G401 (cell line): ENCODE measurements around the gene DAZAP2. TPM values are rescaled to one million over a fixed set of nuclear protein-coding genes. Genes with fewer than 3 reads are reported as not detected.

Source experiments
- DNase-seq: peaks from one replicate; pipeline ENCODE4 v3.0.0-alpha.2; 2015; ENCODE audit warnings: low spot score
- in situ Hi-C: cut with HindIII; loops from 2 replicates; pipeline ENCODE4 v1.10.0; 2016; ENCODE audit warnings: low sequenced_read_pairs, mixed read lengths
- total RNA-seq: library from RNA; depleted of rRNA; stranded (reverse); fragments of >200 nt; shearing (Covaris generic); gene quantifications from 2 replicates; pipeline ENCODE4 v1.2.3, GENCODE V29; 2014; rRNA removed

DAZAP2 gene, protein sequence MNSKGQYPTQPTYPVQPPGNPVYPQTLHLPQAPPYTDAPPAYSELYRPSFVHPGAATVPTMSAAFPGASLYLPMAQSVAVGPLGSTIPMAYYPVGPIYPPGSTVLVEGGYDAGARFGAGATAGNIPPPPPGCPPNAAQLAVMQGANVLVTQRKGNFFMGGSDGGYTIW
- 88.8 and 94.2 TPM in 2 replicates for total RNA-seq

DNA sequence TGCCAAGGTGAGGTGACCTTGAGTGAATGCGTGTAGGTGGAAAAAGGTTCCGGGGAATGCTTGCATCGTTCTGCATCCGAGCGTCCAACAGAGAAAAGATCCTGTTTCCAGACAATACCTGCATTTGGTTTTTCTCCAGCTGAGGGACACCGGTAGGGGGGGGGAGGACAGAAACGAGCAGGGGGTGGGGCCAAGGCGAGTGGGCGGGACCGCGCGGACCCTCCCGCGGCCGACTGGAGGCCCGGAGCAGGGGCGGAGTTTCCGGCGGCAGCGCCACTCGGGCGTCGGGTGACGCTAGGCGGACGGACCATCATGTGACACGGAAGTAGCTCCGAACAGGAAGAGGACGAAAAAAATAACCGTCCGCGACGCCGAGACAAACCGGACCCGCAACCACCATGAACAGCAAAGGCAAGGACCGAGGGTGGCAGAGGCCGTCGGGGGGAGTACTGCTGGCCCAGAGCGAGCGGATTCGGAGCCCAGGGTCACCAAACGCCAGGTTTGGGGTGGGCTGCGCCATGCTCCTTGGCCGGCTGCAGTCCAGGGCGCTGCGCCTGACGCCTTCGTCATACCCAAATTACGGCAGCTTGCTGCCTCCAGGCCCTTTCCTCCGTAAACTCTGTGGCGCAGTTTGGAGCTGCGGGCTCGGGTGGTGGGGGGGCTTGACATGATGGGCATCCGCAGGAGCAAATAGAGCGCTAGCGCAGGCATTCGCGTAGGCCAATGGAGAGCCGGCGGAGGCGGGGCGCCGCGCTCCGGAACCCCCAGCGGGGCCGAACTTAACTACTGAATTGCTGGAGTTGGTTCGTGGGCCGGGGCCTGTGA lies at the start of gene DAZAP2:
TSS of gene DAZAP2 (plus strand) at position 317 of the 825 bp plus-strand sequence. CDS start at position 399, 82 bp downstream.
- in situ Hi-C loops = no loop called here
- peak; percentile 97 for DNase-seq

DNA sequence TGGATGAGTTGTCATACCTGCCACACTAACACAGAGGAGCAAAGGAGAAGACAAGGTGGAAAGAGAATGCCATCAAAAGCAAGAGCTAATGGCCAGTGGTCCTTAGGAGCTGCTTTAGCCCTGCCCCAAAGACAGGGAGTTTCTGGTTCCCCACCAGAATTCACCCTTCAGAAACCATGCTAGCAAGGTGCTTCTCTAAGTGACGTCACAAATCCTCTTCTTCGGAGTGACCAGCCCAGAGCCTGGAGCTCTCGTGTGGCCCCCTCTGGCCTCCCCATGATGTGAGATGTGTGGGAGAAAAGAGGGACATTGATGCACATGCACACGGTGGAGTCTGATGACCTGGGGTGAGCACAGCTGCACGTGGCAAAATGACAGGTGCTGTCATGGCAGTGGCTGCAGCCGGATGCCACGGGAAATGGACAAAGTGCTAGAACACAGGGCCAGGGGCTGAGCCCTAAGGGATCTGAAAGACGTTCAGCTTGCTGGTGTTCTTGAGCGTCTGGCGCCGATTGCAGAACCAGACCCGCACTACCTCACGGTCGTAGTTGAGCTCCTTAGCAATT lies 48.8 kb upstream of the DAZAP2 start:
- no peak for DNase-seq
- in situ Hi-C loops = no loop called here

DNA sequence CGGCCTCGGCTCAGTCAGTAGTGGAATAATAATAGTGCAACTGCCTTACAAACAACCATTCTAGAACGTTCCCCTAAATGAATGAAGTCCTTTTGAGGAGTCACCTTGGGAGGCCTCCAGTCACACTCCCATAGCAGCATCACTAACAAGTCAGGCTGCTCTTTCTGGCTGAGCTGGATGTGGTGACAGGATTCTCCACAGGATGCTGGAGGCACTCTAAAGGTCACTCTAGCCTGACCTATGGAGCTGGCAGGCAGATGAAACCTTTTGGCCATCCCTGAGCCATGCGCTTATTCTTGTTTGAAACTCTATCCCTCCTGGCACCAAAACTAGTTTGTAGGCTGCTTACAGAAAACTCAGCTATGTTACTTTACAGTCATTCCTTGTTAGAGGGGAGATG lies 47.8 kb upstream of the DAZAP2 start:
- DNase-seq = no peak
- in situ Hi-C loops = no loop called here

DNA sequence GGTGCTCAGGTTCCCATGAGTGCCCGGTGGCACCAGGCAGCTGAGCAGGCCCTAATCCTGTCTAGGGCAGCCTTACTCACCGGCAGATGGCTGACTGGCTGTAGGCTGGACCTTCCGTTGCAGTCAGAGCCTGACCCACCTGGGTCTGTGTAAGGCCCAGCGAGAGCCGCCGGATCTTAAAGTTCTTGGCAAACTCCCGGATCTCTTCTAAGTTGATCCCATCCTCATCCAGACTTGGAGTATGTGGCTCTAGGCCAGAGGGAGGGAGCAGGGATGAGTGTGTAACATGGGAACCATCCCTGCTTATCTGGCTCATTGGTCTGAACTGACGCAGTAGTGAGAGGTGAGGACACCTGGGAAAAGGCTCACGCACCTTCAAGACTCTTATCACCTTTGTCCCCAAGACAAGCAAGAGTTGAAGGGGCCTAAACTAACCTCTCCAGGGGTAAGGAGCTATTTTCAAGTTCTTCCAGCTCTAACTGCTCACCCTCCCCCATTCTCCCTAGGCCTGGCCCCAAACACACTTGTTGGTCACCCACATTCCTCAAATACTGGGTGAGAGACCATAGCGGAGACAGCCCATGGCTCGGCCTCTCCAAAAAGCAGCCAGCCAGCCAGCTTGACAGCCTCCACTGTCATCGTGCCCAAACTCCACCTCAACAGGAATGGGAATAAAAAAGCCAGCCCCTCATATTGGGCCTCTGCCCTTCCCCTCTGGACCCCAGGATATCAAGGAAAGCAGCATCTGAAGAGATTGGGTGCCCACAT lies 46.9 kb upstream of the DAZAP2 start:
- DNase-seq = no peak
- in situ Hi-C loops = no loop called here

DNA sequence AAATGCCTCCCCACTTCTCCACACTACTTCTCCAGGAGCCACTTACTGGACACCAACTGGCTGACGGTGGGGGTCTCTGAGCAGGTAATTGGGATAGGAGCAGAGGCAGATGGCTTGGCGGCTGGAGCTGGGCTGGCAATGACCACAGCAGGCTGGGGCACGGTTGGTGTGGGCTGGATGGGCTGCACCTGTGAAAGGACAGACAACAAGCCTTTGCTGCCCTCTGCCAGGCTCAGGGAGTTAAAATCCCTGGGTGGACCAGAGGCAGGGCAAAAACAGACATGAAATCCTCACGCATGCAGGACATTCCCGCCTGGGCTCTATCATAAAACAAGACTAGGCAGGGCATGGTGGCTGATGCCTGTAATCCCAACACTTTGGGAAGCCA lies 46.3 kb upstream of the DAZAP2 start:
- in situ Hi-C loops = no loop called here
- DNase-seq = peak; percentile 49

DNA sequence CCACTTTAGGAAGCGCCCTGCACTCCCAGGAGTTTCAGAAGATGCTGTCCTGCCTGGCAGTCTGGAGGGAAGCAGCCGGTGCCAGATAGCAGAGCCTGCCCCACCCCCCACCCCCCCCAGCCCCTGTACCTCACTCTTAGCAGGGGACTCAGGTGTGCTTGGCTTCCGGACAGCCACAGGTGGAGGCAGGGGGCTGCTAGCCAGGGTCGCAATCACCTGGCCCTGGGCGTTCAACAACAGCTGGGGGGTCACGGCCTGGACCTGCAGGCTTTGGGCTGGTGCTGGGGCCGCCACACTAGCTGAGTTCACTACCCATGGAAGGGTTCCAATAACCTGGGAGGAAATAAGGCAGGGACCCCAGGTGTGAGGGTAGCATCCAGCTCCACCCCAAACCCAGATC lies 42.8 kb upstream of the DAZAP2 start:
- in situ Hi-C loops = no loop called here
- DNase-seq = no peak

DNA sequence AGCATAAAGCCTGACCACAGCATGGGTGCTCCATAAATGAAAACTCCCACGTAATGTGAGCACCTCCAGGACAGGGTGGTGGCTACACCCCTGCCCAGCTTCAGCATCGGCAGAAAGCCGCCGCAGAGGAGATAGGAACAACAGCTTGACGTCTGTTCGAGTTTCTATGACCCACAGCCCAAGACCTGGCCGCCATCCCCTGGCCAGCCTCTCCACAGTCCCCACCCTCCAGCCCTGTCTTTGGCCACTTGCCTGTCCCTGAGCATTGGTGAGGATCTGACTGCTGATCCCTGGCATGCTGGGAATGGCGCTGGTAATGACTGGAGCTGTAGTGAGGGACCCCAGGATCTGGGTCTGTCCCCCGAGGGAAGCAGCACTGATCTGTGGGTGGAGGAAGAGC lies 42.1 kb upstream of the DAZAP2 start:
- in situ Hi-C loops = no loop called here
- no peak for DNase-seq

DNA sequence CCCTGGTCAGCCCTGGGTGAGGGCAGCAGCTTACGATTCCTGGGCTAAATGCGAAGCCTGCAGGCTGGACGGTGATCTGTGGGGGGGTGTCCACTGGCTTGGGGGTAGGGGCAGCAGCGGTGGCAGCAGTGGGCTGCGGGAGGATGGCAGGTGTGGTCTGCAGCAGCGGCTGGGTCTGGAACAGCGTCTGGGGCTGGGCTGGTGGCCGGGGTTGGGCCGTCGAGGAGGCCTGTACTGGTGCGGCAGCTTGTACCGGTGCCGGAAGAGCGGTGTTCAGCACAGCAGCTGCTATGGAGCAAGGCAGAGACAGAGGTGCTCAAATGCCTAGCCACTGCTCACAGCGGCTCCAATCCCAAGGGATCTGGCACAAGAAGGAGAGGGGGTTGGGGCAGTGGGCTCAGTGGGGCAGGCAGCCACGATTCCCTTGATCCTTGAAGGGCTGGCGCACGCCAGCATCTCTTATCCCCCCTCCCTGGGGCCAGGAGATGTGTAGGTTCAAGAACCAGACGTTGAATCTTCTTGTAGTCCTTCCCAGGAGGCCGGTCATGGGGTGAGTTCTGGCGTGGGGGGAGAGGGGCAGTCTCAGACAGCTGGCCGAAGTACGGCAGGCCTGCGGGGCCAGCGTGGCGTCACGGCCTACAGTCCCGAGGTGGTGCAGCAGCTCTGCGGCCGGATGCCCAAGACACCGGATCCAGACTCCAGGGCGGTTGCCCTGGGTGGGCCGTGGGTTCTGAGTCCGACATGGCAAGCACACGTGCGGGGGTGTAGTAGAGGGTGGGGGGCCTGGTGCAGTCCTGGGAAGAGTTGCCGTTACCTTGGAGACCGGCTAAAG lies 40.7 kb upstream of the DAZAP2 start:
- DNase-seq = no peak
- in situ Hi-C loops = no loop called here

DNA sequence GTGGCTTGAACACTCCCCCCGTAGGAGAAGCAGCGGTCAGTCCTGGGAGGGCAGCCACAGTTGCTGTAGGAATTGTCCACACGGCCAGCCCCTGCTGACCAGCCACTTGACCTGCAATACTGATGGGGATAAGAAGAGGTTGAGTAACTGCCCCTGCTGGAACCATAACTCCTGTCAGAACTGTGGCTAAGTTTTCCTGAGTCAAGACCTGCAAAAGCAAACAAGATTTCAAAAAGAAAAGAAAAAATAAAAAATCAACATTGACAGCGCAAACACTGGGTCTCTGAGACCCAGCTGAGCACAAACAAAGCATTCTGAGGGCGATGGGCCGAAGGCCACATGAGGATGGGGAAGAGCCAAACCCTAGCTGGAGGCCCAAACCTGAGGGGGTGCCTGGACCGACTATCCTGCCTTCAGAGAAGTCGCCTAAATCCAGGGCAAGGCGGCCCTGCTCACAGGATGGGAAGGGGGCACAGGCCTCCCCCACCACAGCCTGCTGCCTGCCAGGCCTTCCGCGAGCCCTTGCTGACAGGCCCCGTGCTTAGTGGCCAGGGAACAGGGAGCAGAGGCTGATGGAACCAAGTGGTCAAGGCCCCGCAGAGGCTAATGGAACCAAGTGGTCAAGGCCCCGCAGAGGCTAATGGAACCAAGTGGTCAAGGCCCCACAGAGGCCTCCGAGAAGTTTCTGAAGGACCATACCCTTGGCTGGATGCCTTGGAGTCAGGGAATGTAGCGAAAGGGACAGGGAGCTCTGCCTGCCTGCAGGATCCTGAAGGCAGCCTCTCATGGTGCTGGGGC lies 39.9 kb upstream of the DAZAP2 start:
- in situ Hi-C loops = no loop called here
- DNase-seq = no peak

DNA sequence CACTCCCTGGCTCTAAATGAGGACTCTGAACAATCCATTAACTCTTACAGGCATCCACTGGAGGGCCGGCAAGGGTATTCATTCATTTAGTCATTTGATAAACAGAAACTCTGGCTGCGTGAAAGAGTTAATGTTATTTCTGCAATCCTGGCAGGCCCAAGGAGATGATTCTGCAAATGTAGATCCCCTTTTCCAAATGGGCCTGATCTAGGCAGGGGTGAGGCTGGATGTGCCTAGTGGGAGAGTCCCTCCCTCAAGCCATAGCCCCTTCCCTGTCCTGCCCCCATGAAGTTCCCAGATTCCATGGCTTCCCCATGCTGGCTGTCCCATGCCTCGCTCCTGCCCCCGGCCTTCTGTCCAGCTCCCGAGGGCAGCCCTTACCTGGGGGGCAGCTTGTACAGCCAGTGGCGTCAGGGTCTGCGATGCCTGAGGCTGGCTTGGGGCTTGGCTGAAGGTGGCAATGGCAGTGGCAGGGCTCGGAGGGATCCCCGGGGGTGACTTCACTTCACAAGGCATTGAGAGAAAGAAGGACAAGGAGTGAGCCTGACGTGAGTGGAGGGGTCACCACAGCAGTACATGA lies 39.2 kb upstream of the DAZAP2 start:
- in situ Hi-C loops = no loop called here
- no peak for DNase-seq

DNA sequence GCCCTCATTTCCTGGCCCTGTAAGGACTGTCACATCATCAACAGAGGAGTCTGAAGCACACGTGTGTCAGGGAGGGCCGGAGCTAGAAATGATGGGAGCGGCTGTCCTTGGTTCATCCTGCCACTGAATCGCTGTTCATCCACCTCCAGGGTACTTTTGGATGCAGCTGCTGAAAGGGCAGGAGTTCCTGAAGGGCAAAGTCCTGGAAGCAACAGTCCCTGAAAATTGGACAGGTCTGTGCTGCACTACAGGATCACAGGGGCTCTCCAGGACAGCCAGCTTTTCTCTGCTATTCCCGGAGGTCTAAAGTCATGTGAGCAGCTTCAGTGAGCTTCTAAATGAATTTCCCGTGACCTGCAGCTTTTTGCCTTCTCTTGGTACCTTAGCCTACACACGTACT lies 38.5 kb upstream of the DAZAP2 start:
- DNase-seq = no peak
- in situ Hi-C loops = no loop called here

DNA sequence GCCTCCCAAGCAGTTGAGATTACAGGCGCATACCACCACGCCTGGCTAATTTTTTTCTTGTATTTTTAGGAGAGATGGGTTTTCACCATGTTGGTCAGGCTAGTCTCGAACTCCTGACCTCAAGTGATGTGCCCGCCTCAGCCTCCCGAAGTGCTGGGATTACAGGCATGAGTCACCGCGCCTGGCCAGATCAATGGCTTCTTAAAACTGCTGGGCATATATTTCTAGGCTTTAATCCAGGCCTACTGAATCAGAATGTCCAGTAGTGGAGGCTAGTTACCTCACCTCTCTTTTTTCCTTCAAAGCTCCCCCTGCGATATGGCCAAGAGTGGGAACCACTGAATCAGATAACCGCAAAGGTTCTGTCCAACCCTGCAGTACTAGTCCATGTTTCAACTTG lies 37.8 kb upstream of the DAZAP2 start:
- no peak for DNase-seq
- in situ Hi-C loops = no loop called here

DNA sequence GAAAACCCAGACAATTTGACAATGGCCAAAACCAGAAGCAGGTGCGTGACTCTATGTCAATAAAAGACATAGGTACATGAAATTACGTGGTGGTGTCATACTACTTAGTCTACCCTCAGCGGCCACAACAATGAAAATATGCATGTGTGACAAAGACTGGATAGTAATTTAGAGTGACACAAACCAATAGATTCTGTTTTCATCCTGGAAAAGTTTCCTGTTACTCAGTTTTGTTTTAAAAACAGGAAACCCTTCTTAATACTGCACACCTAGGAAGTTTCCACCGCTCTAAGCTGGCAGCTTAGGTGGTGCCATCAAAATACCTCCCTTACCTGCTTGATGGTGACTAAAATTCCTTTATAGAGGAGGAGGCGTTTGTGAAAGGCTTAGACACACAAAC lies 35.9 kb upstream of the DAZAP2 start:
- no peak for DNase-seq

DNA sequence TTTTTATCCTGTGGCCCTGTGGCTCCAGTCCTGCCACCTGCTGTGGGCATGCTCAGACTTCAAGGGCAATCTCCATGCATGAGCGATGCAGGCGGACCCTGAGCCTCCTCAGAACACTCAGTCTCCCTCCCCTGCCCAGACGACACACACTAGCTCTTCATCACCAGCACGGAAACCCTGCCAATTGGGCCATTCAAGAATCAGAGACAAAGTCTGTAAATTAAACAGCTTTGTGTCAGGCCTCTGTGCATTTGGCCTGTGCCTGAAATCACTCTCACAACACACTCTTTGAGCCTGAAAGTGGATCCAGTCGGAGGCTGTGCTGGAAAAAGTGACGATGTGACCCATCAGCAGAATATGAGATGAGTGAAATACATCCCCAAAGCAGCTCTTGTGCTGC lies 33.3 kb upstream of the DAZAP2 start:
- in situ Hi-C loops = no loop called here
- DNase-seq = no peak

More for the DNA sequence above, 35.9 kb upstream of the DAZAP2 start:
- in situ Hi-C loops = no loop called here

DNA sequence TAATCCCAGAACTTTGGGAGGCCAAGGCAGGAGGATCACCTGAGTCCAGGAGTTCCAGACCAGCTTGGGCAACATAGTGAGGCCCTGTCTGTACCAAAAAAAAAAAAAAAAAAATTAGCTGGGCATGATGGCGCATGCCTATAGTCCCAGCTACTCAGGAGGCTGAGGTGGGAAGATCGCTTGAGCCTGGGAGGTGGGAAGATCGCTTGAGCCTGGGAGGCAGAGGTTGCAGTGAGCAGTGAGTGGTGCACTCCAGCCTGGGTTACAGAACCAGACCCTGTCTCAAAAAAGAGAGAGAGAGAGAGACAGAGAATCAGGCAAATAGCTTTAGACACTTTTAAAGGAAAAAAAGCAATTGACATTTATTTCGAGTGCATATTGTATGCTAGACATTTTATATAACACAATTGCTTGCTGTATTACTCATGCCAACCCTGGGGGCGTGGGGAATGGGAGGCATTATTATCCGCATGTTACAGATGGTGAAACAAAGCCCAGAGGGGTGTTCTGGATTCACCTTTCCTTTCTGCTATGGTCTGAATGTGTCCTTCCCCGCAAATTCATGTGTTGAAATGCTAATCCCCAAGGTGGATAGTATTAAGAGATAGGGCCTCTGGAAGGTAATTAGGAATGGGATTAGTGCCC lies 30.5 kb upstream of the DAZAP2 start:
- in situ Hi-C loops = no loop called here
- no peak for DNase-seq

DNA sequence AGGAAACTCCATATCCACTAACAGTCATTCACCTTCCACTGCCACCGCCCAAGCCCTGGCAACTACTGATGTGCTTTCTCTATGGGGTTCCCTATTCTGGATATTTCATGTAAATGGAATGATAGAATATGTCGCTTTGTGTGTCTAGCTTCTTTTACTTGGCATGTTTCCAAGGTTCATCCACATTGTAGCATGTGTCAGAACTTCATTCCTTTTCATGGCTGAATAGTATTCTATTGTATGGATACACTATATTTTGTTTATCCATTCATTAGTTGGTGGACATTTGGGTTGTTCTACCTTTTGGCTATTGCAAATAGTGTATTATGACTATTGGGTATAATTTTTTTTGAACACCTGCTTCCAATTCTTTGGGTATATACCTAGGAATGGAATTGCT lies 29.4 kb upstream of the DAZAP2 start:
- in situ Hi-C loops = no loop called here

DNA sequence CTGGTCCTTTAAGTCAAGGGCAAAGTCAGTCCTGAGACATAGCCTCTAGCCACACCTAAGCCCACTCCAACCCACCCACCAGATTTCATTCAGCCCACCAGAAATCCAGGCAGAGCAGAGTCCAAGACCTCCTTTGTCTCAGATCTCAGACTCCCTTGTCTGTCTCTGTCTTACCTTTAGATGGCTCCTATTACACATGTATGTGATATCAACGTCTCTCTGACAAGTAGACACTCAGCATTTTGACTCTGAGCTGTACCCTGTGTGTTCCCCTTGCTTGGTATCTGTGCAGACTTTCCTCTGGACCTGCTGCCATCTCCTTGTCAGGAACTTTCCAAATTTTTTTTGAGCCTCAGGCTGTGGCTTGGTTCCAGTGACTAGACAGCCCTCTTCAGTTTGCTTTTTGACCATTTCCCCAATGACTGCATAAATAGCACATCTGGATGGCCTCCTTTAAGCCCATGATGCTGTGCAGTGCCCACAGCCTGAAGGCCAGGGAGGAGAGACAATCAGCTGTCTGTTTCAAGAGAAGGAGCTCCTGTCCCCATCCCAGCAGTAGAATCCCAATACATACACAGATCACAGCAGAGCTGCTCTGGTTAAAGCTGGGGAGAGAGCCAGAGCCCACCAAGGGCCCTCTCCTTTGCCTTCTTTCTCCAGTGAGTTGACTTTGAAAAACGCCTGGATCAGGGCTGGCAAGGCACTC lies 27.8 kb upstream of the DAZAP2 start:
- no peak for DNase-seq
- in situ Hi-C loops = no loop called here

More for the DNA sequence above, 29.4 kb upstream of the DAZAP2 start:
- no peak for DNase-seq
